Brain microvascular endothelial cell (primary cell): ENCODE measurements around the gene KRTAP3-1.

Source experiments
- DNase-seq: peaks from one replicate; pipeline ENCODE4 v3.0.0-alpha.2; 2020
- H3K27ac ChIP-seq: fragments of 250-450 bp; sonication (Bioruptor Pico); 2 replicates; pipeline ENCODE4 v1.5.1; 2020; ENCODE audit warnings: mild to moderate bottlenecking, moderate library complexity
- H3K27me3 ChIP-seq: fragments of 250-450 bp; sonication (Bioruptor Pico); replicated peaks from 2 replicates; pipeline ENCODE4 v1.5.1; 2020; ENCODE audit warnings: mild to moderate bottlenecking
- H3K36me3 ChIP-seq: fragments of 250-450 bp; sonication (Bioruptor Pico); replicated peaks from 2 replicates; pipeline ENCODE4 v1.5.1; 2020; ENCODE audit warnings: mild to moderate bottlenecking
- H3K4me3 ChIP-seq: 2 replicates; pipeline ENCODE4 v1.5.1; 2011; ENCODE audit warnings: low read depth, mild to moderate bottlenecking, control low read depth, low read length, moderate library complexity
- CTCF ChIP-seq: IDR thresholded peaks from 2 replicates; pipeline ENCODE4 v1.5.1; 2011; ENCODE audit warnings: low read depth, mild to moderate bottlenecking, moderate library complexity, low read length, control low read depth, inconsistent platforms; ENCODE audit errors: missing control alignments
- in situ Hi-C: cut with HindIII; loops from 2 replicates; pipeline ENCODE4 v1.10.0; 2017; ENCODE audit warnings: low sequenced_read_pairs, low pct_ligation_motif_present

The KRTAP3-1 gene

GRCh38 chr17:40980596-40980995 lies 28.3 kb downstream of the KRTAP3-1 start:
- Histone ChIP-seq H3K27ac (no peak overlapping the region), H3K27me3 (no peaks in the 10 kb centered on the region), H3K4me3 (no peak overlapping the region), H3K36me3 (no peaks in the 10 kb centered on the region)
- in situ Hi-C loops, result no loop called here
- DNase-seq, result no peak
- TF ChIP-seq CTCF, result no peak

- Histone ChIP-seq H3K36me3 (no peaks in the 10 kb centered on the region), H3K27ac (no peak overlapping the region), H3K27me3 (no peaks in the 10 kb centered on the region), H3K4me3 (no peak overlapping the region)
- in situ Hi-C loops, result no loop called here
- DNase-seq, result no peak
- no peak for TF ChIP-seq CTCF
These were observed 28.8 kb downstream of the KRTAP3-1 start for GRCh38 chr17:40980117-40980516.

- no peak for TF ChIP-seq CTCF
These were observed 30.3 kb downstream of the KRTAP3-1 start for GRCh38 chr17:40978575-40979151.

GRCh38 chr17:40975516-40975915 lies 33.4 kb downstream of the KRTAP3-1 start:
- TF ChIP-seq CTCF, result no peak
- DNase-seq, result no peak
- in situ Hi-C loops, result no loop called here
- Histone ChIP-seq H3K4me3 (no peak overlapping the region), H3K27ac (no peak overlapping the region), H3K36me3 (no peaks in the 10 kb centered on the region), H3K27me3 (no peaks in the 10 kb centered on the region)

More at GRCh38 chr17:40978575-40979151, 30.3 kb downstream of the KRTAP3-1 start:
- no peak for DNase-seq
- in situ Hi-C loops, result no loop called here
- H3K27ac ChIP-seq, result no peak overlapping the region
- no peaks in the 10 kb centered on the region for H3K36me3 ChIP-seq
- no peak overlapping the region for H3K4me3 ChIP-seq
- H3K27me3 ChIP-seq, result no peaks in the 10 kb centered on the region

GRCh38 chr17:40974366-40974765 lies 34.6 kb downstream of the KRTAP3-1 start:
- H3K4me3 ChIP-seq, result no peak overlapping the region
- DNase-seq, result no peak
- no peak overlapping the region for H3K27ac ChIP-seq
- in situ Hi-C loops, result no loop called here
- no peaks in the 10 kb centered on the region for H3K27me3 ChIP-seq
- H3K36me3 ChIP-seq, result no peaks in the 10 kb centered on the region
- no peak for TF ChIP-seq CTCF

GRCh38 chr17:40967582-40967981 lies 41.3 kb downstream of the KRTAP3-1 start:
- Histone ChIP-seq H3K36me3 (no peaks in the 10 kb centered on the region), H3K27me3 (no peaks in the 10 kb centered on the region), H3K4me3 (no peak overlapping the region), H3K27ac (no peak overlapping the region)
- no peak for DNase-seq
- in situ Hi-C loops, result no loop called here
- TF ChIP-seq CTCF, result no peak
